Immature natural killer cell (primary cell): ENCODE measurements around the gene DYNC1H1. TPM values are rescaled to one million over a fixed set of nuclear protein-coding genes. Genes with fewer than 3 reads are reported as not detected.

Experiments used
- DNase-seq, 3 donors: peaks; one replicate each; pipeline ENCODE4 v3.0.0; 2022; ENCODE audit warnings: mixed read lengths in 1 of 3
- H3K27ac Mint-ChIP-seq, 6 donors: one replicate each; pipeline ENCODE4 v1.8.0; 2020; ENCODE audit warnings: mixed read lengths in 6 of 6, mild to moderate bottlenecking in 5 of 6, inconsistent platforms in 4 of 6, moderate library complexity in 3 of 6
- H3K27me3 Mint-ChIP-seq, 3 donors: one replicate each; pipeline ENCODE4 v1.8.0; 2020 to 2021; ENCODE audit warnings: low read depth in 3 of 3, mild to moderate bottlenecking in 3 of 3, mixed read lengths in 3 of 3, moderate library complexity in 3 of 3, inconsistent platforms in 1 of 3
- H3K36me3 Mint-ChIP-seq, 3 donors: one replicate each; pipeline ENCODE4 v1.8.0; 2020; ENCODE audit warnings: mixed read lengths in 3 of 3, inconsistent platforms in 2 of 3, mild to moderate bottlenecking in 2 of 3
- H3K4me1 Mint-ChIP-seq, 2 donors: one replicate each; pipeline ENCODE4 v1.8.0; 2020; ENCODE audit warnings: inconsistent platforms in 2 of 2, mild to moderate bottlenecking in 2 of 2, mixed read lengths in 2 of 2, moderate library complexity in 1 of 2
- H3K4me3 Mint-ChIP-seq, 5 donors: one replicate each; pipeline ENCODE4 v1.8.0; 2020; ENCODE audit warnings: mild to moderate bottlenecking in 5 of 5, mixed read lengths in 5 of 5, inconsistent platforms in 3 of 5, moderate library complexity in 3 of 5
- H3K9me3 Mint-ChIP-seq, 6 donors: one replicate each; pipeline ENCODE4 v1.8.0; 2020; ENCODE audit warnings: mild to moderate bottlenecking in 6 of 6, mixed read lengths in 6 of 6, inconsistent platforms in 4 of 6, moderate library complexity in 3 of 6
- polyA plus RNA-seq, 3 donors: library from polyadenylated mRNA; unstranded; fragments of 300-500 nt; fragmentation: Illumina TruSeq; gene quantifications; one replicate each; pipeline ENCODE4 v1.2.3, GENCODE V29; 2021

Gene DYNC1H1
- polyA plus RNA-seq, 3 donors from 2014 or later = 15.7 to 78.5 (median 25.5) TPM

DNA sequence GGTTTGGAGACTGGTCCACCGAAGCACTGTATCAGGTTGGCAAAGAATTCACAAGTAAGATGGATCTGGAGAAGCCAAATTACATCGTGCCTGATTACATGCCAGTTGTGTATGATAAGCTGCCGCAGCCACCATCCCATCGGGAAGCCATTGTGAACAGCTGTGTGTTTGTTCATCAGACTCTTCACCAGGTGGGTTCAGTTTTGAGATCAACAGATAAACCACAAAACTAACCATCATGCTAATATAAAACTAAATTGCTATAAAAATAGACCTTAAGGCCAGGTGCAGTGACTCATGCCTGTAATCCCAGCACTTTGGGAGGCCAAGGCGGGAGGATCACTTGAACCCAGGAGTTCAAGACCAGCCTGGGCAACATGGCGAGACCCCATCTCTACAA is 63.6 kb downstream of the DYNC1H1 start:
- H3K4me1 Mint-ChIP-seq = no peaks in the 10 kb centered on the region
- no peak overlapping the region for H3K27ac Mint-ChIP-seq
- DNase-seq = no peak
- H3K27me3 Mint-ChIP-seq = peaks cover 2 to 4% (median 4%) of the 10 kb centered on the region in 3 donors
- peaks cover 28 to 58% (median 35%) of the 10 kb centered on the region in 3 donors for H3K36me3 Mint-ChIP-seq
- no peak overlapping the region for H3K4me3 Mint-ChIP-seq
- H3K9me3 Mint-ChIP-seq = no peaks in the 10 kb centered on the region

DNA sequence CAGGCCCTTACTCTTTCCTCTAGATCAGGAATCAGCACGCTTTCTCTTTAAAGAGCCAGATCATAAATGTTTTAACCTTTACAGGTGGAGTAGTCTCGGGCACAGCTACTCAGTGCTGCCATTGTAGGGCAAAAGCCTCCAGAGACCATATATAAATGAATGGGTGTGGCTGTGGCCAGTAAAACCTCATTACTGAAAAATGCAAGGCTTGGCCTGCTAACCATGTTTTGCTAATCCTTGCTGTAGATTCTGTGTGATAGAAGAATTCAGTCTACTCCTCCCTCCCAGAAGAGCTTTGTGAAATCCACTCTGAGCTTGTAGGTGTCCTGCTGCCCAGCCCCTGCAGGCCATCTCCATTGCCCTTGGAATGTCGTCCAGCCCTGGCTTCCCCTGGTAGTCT is 64.4 kb downstream of the DYNC1H1 start:
- no peak overlapping the region for H3K4me3 Mint-ChIP-seq
- no peaks in the 10 kb centered on the region for H3K9me3 Mint-ChIP-seq
- DNase-seq = no peak
- peaks cover 36 to 66% (median 41%) of the 10 kb centered on the region in 3 donors for H3K36me3 Mint-ChIP-seq
- H3K4me1 Mint-ChIP-seq = no peaks in the 10 kb centered on the region
- H3K27ac Mint-ChIP-seq = no peak overlapping the region
- H3K27me3 Mint-ChIP-seq = peaks cover 2 to 8% (median 4%) of the 10 kb centered on the region in 3 donors

DNA sequence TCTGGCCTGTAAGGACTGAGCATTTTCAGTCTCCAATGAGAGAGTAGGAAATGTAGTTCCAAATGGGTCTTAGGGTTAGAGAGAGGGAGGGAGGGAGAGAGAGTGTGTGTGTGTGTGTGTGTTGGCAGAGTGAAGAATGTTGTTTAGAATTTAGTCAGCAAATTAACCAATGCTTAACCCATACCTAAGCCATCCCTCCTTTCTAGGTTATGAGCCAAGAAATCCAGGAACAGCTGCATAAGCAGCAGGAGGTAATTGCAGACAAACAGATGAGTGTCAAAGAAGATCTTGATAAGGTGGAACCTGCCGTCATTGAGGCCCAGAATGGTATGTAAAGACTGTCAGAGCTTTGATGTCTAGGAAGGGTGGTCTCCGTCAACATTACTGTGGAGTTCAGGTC is 65.6 kb downstream of the DYNC1H1 start:
- DNase-seq = no peak
- Mint-ChIP-seq H3K4me1 (no peaks in the 10 kb centered on the region), H3K27ac (no peak overlapping the region), H3K27me3 (peaks cover 2 to 8% (median 4%) of the 10 kb centered on the region in 3 donors), H3K9me3 (no peaks in the 10 kb centered on the region), H3K36me3 (peaks cover 38 to 68% (median 43%) of the 10 kb centered on the region in 3 donors), H3K4me3 (no peak overlapping the region)

DNA sequence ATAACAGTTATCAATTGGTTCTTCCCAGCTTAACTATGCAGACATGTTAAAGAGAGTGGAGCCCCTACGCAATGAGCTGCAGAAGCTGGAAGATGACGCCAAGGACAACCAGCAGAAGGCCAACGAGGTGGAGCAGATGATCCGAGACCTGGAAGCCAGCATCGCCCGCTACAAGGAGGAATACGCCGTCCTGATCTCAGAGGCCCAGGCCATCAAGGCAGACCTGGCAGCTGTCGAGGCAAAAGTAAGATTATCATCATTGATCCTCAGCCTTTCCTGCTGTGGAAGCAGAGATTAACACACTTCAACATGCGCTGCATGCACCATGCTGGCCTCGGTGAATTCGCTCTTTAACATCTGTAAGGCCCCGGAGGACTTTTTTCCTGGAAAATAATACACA is 68.9 kb downstream of the DYNC1H1 start:
- Mint-ChIP-seq H3K27me3 (peaks cover 0 to 8% (median 2%) of the 10 kb centered on the region in 3 donors), H3K4me1 (no peaks in the 10 kb centered on the region), H3K27ac (no peak overlapping the region), H3K4me3 (no peak overlapping the region), H3K36me3 (peaks cover 28 to 55% (median 38%) of the 10 kb centered on the region in 3 donors), H3K9me3 (no peaks in the 10 kb centered on the region)
- DNase-seq = no peak

DNA sequence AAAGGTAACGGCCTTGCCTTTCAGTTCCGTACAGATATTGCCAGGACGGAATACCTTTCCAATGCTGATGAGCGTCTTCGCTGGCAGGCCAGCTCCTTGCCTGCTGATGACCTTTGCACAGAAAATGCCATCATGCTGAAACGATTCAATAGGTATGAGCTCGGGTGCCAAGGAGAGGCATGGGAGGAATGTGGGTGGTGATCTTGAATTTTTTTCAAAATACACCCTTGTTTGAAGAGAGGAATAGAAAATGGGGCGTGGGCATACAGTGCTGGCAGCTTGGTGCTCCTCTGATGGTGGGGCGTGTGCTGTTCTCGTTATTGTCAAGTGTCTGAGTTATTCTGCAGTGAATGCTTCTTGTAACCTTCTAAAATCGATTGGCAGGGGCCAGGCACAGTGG is 69.9 kb downstream of the DYNC1H1 start:
- H3K9me3 Mint-ChIP-seq = no peaks in the 10 kb centered on the region
- H3K27ac Mint-ChIP-seq = no peak overlapping the region
- H3K4me3 Mint-ChIP-seq = no peak overlapping the region
- no peaks in the 10 kb centered on the region for H3K4me1 Mint-ChIP-seq
- peaks cover 25 to 51% (median 28%) of the 10 kb centered on the region in 3 donors for H3K36me3 Mint-ChIP-seq
- H3K27me3 Mint-ChIP-seq = peaks cover 0 to 8% (median 2%) of the 10 kb centered on the region in 3 donors
- no peak for DNase-seq

DNA sequence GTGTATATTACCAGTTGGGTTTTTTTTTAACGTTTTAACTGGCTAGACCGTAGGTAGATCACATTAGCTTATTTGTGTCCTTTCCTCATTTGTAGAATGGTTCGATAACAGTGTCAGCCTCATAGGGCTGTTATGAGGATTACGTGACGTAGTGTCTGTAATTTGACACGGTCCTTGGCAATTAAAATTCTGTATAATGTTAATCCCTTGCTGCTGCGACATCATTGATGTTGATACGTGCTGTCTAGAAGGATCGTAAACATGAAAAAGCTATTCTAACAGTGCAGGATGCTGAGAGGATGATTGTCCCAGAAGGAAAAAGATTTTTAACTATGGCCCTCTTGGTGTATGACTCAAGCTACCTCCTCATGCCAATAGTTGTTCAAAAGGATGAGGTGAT is 71.5 kb downstream of the DYNC1H1 start:
- no peaks in the 10 kb centered on the region for H3K9me3 Mint-ChIP-seq
- H3K36me3 Mint-ChIP-seq = peaks cover 23 to 45% (median 24%) of the 10 kb centered on the region in 3 donors

DNA sequence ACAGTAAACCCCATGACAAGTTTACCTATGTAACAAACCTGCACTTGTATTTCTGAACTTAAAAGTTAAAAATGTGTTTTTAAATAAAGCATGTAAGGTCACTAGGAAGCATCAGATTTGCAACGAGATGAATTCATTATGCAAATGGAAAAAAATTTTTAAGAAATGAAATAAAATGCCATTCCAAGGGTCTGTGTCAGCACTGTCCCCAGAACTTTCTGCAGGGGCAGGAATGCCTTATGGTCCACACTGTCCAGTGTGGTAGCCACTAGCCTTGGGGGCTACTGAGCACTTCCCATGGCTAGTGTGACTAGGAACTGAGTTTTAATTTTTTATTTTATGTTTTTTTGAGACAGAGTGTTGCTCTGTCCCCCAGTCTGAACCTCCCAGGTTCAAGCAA is 73.3 kb downstream of the DYNC1H1 start:
- Mint-ChIP-seq H3K9me3 (no peaks in the 10 kb centered on the region), H3K4me1 (no peaks in the 10 kb centered on the region), H3K36me3 (peaks cover 23 to 56% (median 31%) of the 10 kb centered on the region in 3 donors), H3K27ac (no peak overlapping the region), H3K4me3 (no peak overlapping the region), H3K27me3 (peaks cover 0 to 5% (median 0%) of the 10 kb centered on the region in 3 donors)
- DNase-seq = no peak

More for the DNA sequence above, 71.5 kb downstream of the DYNC1H1 start:
- DNase-seq = no peak
- H3K4me3 Mint-ChIP-seq = no peak overlapping the region
- peaks cover 0 to 5% (median 2%) of the 10 kb centered on the region in 3 donors for H3K27me3 Mint-ChIP-seq
- no peak overlapping the region for H3K27ac Mint-ChIP-seq
- no peaks in the 10 kb centered on the region for H3K4me1 Mint-ChIP-seq

DNA sequence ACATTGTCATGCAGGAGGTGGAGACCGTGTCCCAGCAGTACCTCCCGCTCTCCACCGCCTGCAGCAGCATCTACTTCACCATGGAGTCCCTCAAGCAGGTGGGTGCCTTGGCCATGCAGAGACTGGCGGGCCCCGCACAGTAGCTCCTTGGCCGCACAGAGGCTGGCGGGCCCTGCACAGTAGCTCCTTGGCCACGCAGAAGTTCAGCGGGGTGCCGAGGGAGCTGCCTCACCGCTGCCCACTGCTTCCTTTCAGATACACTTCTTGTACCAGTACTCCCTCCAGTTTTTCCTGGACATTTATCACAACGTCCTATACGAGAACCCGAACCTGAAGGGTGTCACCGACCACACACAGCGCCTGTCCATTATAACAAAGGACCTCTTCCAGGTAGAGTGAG is 74.8 kb downstream of the DYNC1H1 start:
- Mint-ChIP-seq H3K27ac (no peak overlapping the region), H3K27me3 (no peaks in the 10 kb centered on the region), H3K4me3 (no peak overlapping the region), H3K36me3 (peaks cover 12 to 51% (median 25%) of the 10 kb centered on the region in 3 donors), H3K4me1 (no peaks in the 10 kb centered on the region), H3K9me3 (no peaks in the 10 kb centered on the region)
- no peak for DNase-seq

DNA sequence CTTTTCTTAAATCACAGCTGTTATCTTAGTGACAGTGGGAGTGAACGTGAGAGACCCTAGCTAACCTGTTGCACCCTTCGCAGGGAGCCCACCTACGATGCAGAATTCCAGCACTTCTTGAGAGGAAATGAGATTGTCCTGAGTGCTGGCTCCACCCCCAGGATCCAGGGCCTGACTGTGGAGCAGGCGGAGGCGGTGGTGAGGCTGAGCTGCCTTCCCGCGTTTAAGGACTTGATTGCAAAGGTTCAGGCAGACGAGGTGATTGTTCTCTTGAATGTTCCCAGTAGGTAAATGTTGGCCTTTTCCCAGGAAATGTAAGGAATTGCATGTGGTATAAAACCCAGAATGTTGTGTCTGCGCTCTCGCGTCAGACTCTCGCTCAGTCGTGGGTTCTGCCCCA is 75.8 kb downstream of the DYNC1H1 start:
- no peak overlapping the region for H3K27ac Mint-ChIP-seq
- no peak for DNase-seq
- peaks cover 8 to 51% (median 22%) of the 10 kb centered on the region in 3 donors for H3K36me3 Mint-ChIP-seq
- no peak overlapping the region for H3K4me3 Mint-ChIP-seq
- H3K4me1 Mint-ChIP-seq = no peaks in the 10 kb centered on the region
- peaks cover 0 to 6% (median 2%) of the 10 kb centered on the region in 3 donors for H3K27me3 Mint-ChIP-seq
- no peaks in the 10 kb centered on the region for H3K9me3 Mint-ChIP-seq

DNA sequence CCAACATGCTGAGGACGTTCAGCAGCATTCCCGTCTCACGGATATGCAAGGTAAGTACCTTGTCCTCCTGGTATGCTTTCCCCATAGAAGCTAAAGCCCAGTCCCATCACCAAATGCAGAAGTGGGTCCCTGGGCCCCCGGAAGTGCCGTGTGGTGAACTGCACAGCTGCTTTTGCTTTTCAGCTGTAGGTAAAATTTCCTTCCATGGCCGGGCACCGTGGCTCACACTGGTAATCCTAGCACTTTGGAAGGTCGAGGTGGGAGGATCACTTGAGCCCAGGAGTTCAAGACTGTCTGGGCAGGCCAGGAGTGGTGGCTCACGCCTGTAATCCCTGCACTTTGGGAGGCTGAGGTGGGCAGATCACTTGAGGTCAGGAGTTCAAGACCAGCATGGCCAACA is 78.3 kb downstream of the DYNC1H1 start:
- Mint-ChIP-seq H3K4me3 (no peak overlapping the region), H3K4me1 (no peaks in the 10 kb centered on the region), H3K36me3 (peaks cover under 1 to 47% (median 22%) of the 10 kb centered on the region in 3 donors), H3K9me3 (no peaks in the 10 kb centered on the region), H3K27ac (peak overlapping the region in 1 of 6 donors; percentile 17), H3K27me3 (peaks cover 0 to 7% (median 2%) of the 10 kb centered on the region in 3 donors)
- no peak for DNase-seq

DNA sequence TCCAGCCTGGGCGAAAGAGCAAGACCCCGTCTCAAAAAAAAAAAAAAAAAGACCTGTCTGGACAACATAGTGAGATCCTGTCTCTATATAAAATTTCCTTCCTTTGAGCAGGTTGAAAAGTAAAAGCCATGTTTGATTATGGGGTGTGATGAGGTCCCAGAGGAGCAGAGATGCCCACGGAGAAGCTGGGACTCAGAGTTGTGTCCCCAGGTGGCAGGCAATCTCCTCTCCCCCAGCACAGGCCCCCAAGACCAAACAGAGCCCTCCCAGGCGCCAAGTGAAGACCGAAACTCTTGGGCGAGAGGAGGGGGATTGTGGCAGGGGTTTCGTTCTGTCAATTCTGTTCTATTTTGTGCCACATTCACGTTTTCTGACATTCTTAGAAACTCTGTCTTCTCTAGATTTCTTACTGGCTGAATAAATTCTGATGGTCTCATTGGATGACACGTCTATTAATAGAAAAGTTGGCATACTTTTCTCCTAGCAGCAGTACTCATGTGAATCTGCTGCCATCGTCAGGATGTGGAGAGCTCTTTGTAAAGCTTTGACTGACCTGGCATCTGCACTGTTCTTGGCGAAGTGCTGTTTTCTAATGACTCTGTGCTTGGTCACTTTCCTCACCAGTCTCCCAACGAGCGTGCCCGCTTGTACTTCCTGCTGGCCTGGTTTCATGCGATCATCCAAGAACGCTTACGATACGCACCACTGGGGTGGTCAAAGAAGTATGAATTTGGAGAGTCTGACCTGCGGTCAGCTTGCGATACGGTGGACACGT is 79.1 kb downstream of the DYNC1H1 start:
- Mint-ChIP-seq H3K9me3 (no peaks in the 10 kb centered on the region), H3K4me3 (no peak overlapping the region), H3K4me1 (no peaks in the 10 kb centered on the region), H3K27me3 (peaks cover 0 to 7% (median 2%) of the 10 kb centered on the region in 3 donors), H3K36me3 (peaks cover 0 to 50% (median 24%) of the 10 kb centered on the region in 3 donors), H3K27ac (no peak overlapping the region)
- no peak for DNase-seq

DNA sequence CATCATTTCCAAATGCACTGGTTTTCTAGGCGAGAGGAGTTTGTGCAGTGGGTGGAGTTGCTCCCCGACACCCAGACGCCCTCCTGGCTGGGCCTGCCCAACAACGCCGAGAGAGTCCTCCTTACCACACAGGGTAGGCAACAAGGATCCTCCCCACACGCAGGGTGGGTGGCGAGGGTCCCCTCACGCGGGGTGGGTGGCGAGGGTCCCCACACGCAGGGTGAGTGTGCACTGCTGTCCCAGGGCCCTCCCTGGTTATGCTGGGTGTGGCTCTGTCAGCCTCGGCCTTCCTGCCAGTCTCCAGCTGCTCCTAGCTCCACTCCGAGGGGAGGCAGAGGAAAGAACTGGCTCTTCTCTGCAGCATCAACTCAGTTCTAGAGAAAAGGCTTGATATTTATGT is 80.2 kb downstream of the DYNC1H1 start:
- DNase-seq = no peak
- peaks cover 0 to 7% (median 2%) of the 10 kb centered on the region in 3 donors for H3K27me3 Mint-ChIP-seq
- no peaks in the 10 kb centered on the region for H3K9me3 Mint-ChIP-seq
- peaks cover 0 to 48% (median 22%) of the 10 kb centered on the region in 3 donors for H3K36me3 Mint-ChIP-seq
- H3K4me1 Mint-ChIP-seq = no peaks in the 10 kb centered on the region
- H3K4me3 Mint-ChIP-seq = no peak overlapping the region
- H3K27ac Mint-ChIP-seq = no peak overlapping the region

DNA sequence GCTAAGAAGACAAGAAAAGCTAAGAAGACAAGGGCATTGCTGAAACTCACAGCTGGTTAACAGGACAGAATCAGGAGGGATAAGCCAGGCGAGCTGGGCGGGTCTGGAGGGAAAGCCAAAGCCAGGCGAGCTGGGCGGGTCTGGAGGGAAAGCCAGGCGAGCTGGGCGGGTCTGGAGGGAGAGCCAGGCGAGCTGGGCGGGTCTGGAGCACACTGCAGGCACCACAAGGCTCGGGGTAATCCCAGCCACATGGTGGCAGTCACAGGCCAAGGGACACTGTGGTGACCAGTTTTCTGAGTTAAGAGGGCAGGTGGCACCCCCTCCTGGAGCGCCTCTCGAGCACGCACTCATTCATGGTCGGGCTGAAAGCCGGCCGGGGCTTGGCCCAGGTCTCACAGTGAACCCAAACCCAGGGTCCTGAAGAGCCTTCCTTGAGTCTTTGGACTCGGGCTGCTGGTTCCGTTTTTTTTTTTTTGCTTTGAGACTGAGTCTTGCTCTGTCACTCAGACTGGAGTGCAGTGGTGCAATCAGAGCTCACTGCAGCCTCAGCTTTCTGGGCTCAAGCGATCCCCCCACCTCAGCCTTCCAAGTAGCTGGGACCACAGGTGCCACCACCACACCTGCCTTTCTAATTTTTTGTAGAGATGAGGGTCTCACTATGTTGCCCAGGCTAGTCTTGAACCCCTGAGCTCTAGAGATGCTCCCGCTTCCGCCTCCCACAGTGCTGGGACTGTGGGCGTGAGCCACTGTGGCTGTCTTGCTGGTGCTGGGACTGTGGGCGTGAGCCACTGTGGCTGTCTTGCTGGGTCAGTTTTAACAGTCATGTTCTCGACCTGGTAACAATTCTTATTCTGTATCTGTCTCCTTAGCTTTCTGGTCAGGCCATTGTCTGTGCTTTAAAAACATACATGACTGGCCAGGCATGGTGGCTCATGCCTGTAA is 82.2 kb downstream of the DYNC1H1 start:
- DNase-seq = peak in 2 of 3 donors; percentile 17 to 24
- no peaks in the 10 kb centered on the region for H3K9me3 Mint-ChIP-seq
- peaks cover 1 to 47% (median 23%) of the 10 kb centered on the region in 3 donors for H3K36me3 Mint-ChIP-seq
- H3K27me3 Mint-ChIP-seq = peaks cover 0 to 7% (median 2%) of the 10 kb centered on the region in 3 donors
- H3K27ac Mint-ChIP-seq = peak overlapping the region in 4 of 6 donors; percentile 23 to 48 (median 38)
- H3K4me3 Mint-ChIP-seq = no peak overlapping the region
- H3K4me1 Mint-ChIP-seq = no peaks in the 10 kb centered on the region
